Coronary artery (tissue), 2 donors: Measurements from ENCODE around the gene DEAF1.

ENCODE experiments used
- DNase-seq: peaks from one replicate; pipeline ENCODE4 v3.0.0-alpha.2; 2017; ENCODE audit warnings: low spot score
- H3K27ac ChIP-seq, 2 donors: fragments of 200-600 bp; sonication (generic); one replicate each; pipeline ENCODE4 v1.5.1; 2016 to 2019
- H3K4me3 ChIP-seq: fragments of 200-600 bp; sonication (generic); 2 replicates; pipeline ENCODE4 v1.5.1; 2016; ENCODE audit warnings: mild to moderate bottlenecking, moderate library complexity
- TF ChIP-seq, protein P1 (sequence below): fragments of 200-600 bp; sonication (generic); IDR thresholded peaks from one replicate; pipeline ENCODE4 v1.5.1; 2019; ENCODE audit warnings: antibody characterized with exemption

Gene DEAF1

GRCh38 chr11:703506-703905, 8.5 kb upstream of the DEAF1 start:
- TF ChIP-seq, protein P1, sequence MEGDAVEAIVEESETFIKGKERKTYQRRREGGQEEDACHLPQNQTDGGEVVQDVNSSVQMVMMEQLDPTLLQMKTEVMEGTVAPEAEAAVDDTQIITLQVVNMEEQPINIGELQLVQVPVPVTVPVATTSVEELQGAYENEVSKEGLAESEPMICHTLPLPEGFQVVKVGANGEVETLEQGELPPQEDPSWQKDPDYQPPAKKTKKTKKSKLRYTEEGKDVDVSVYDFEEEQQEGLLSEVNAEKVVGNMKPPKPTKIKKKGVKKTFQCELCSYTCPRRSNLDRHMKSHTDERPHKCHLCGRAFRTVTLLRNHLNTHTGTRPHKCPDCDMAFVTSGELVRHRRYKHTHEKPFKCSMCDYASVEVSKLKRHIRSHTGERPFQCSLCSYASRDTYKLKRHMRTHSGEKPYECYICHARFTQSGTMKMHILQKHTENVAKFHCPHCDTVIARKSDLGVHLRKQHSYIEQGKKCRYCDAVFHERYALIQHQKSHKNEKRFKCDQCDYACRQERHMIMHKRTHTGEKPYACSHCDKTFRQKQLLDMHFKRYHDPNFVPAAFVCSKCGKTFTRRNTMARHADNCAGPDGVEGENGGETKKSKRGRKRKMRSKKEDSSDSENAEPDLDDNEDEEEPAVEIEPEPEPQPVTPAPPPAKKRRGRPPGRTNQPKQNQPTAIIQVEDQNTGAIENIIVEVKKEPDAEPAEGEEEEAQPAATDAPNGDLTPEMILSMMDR: no peak
- Histone ChIP-seq H3K4me3 (no peak overlapping the region), H3K27ac (peak overlapping the region; percentile 75 to 86)
- DNase-seq: no peak

DNA sequence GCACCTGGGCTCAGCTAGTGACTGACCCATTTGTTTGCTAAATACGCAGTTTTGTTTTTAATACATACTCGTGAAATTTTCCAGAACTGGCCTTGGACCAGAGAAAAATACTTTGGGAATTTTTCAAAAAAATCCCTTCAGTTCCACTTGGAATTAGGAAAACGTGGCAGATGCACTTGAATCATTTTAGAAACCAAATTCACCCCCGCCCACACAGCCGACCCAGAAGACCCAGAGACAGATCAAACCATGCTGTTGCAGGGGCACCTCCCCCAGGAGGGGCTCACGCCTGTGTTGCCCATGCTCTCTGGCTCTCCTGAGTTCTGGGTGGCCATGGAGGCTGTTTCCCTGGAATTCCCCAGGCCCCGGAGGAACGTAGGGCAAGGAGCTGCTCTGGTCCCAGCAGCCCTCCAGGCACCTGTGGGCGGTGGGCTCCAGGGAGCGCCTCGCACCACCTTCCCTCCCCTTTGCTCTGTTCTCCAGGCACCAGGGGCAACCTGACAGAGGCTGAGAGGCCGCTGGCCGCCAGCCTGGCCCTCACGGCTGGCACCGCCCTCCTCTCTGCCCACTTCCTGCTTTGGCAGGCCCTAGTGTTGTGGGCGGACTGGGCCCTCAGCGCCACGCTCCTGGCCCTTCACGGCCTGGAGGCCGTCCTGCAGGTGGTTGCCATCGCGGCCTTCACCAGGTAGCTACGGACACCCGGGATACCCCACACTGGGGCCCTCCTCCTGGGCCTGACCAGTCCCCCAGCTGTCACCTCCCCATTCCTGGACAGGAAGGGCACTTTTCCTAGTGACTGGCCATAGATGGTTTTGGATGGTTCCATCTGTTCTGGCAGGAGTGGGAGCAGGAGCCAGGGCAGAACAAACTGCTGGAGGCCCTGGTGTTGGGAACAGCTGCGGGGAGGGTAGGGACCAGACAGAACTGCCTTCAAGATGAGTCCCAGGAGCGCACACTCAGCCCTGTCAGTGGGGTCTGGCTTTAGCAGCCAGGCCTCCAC, 7.7 kb upstream of the DEAF1 start:
- DNase-seq: no peak
- Histone ChIP-seq H3K4me3 (no peak overlapping the region), H3K27ac (peak overlapping the region; percentile 75 to 86)
- TF ChIP-seq, protein P1: no peak

GRCh38 chr11:701741-702461, 6.9 kb upstream of the DEAF1 start:
- Histone ChIP-seq H3K4me3 (no peak overlapping the region), H3K27ac (peak overlapping the region; percentile 75 to 86)
- TF ChIP-seq, protein P1: no peak
- DNase-seq: no peak

DNA sequence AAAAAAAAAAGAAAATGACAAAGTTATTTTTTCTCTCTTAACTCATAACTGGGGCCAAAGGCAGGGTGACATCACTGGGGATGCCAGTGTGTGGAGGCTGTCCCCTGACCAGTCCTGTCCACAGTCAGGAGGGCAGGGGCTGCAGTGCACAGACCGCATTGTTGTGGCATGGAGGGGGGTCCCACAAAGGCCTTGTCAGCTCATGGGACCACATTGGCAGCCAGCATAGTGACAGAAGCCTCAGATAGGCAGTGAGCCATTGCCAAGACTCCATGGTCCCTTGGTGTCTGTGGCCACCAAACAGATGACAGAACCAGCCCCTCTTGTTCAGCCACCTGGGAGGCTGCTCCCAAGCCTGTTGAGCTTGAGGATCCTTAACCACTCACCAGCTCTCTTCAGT, 4.7 kb upstream of the DEAF1 start:
- DNase-seq: no peak
- Histone ChIP-seq H3K4me3 (no peak overlapping the region), H3K27ac (no peak overlapping the region)
- TF ChIP-seq, protein P1: no peak

DNA sequence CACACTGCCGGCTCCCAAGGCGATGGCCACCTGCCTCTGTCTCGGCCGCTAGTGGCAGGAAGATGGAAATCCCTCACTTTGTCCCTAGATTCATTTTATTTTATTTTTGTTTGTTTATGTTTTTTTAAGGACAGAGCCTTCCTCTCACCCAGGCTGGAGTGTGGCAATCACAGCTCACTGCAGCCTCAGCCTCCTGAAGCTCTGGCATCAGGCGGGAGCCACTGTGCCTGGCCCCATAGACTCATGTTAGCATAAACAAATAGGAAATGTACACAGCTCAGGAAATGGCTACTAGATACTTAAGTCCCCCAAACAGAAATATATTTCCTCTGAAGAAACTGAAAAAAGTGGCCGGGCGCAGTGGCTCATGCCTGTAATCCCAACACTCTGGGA, 4.1 kb upstream of the DEAF1 start:
- Histone ChIP-seq H3K4me3 (no peak overlapping the region), H3K27ac (no peak overlapping the region)
- DNase-seq: no peak
- TF ChIP-seq, protein P1: no peak

- no peak for DNase-seq
- TF ChIP-seq, protein P1: no peak
- Histone ChIP-seq H3K27ac (no peak overlapping the region), H3K4me3 (no peak overlapping the region)
Observed at GRCh38 chr11:698493-699115, 3.6 kb upstream of the DEAF1 start.
